Measurements from ENCODE around the gene NEDD4L. TPM values are rescaled to one million over a fixed set of nuclear protein-coding genes. Genes with fewer than 3 reads are reported as not detected.

Gene NEDD4L
- total and polyA plus RNA-seq, 12 donors: 17.8 to 110 (median 37.6) TPM

DNA sequence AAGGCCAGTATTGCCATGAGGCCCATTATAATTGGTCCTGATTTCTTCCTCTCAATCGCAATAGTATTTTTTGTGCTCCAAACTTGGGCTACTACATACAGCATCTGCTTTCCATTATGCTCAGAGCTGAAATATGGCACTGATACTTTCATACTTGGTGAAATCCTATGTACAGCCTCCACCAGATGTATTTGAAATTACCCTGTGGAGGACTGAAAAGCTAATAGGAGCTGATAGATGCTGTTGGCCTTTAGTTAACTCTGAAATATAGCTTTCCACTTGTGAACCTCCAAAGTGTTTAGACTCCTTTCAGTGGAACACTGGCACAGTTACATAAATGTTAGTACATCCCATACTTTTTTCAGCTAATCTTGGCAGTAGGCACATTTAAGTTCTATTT lies 205.7 kb downstream of the NEDD4L start:
- no peak for TF ChIP-seq POLR2A (IDR thresholded peaks at IDR 0.05)
- TF ChIP-seq, protein P1, sequence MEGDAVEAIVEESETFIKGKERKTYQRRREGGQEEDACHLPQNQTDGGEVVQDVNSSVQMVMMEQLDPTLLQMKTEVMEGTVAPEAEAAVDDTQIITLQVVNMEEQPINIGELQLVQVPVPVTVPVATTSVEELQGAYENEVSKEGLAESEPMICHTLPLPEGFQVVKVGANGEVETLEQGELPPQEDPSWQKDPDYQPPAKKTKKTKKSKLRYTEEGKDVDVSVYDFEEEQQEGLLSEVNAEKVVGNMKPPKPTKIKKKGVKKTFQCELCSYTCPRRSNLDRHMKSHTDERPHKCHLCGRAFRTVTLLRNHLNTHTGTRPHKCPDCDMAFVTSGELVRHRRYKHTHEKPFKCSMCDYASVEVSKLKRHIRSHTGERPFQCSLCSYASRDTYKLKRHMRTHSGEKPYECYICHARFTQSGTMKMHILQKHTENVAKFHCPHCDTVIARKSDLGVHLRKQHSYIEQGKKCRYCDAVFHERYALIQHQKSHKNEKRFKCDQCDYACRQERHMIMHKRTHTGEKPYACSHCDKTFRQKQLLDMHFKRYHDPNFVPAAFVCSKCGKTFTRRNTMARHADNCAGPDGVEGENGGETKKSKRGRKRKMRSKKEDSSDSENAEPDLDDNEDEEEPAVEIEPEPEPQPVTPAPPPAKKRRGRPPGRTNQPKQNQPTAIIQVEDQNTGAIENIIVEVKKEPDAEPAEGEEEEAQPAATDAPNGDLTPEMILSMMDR (IDR thresholded peaks at IDR 0.05): no peak
- WGBS, 4 donors: 87 to 93% (median 91%) methylated on average over 1 of the region's 1 CpG
- DNase-seq: no peak
- H3K27ac ChIP-seq: no peak overlapping the region
- H3K36me3 ChIP-seq (replicated peaks in 1 of 2): no peaks in the 10 kb centered on the region
- intact Hi-C loops (cut with DNase I): no loop called here
- peaks cover 0 to 11% of the 10 kb centered on the region in 2 donors for H3K4me1 ChIP-seq (replicated peaks in 1 of 2)
- no peak overlapping the region for H3K4me3 ChIP-seq
- no peaks in the 10 kb centered on the region for H3K9me3 ChIP-seq (replicated peaks in 1 of 3)
- H3K27me3 ChIP-seq: no peaks in the 10 kb centered on the region

GRCh38 chr18:58251416-58251815 lies 207.4 kb downstream of the NEDD4L start:
- intact Hi-C loops (cut with DNase I): no loop called here
- Histone ChIP-seq H3K36me3 (replicated peaks in 1 of 2) (no peaks in the 10 kb centered on the region), H3K4me3 (no peak overlapping the region), H3K27ac (no peak overlapping the region), H3K4me1 (replicated peaks in 1 of 2) (peaks cover 0 to 11% of the 10 kb centered on the region in 2 donors), H3K9me3 (replicated peaks in 1 of 3) (no peaks in the 10 kb centered on the region), H3K27me3 (no peaks in the 10 kb centered on the region)
- 87 to 96% (median 93%) methylated on average over 2 of the region's 2 CpGs for WGBS, 4 donors
- no peak for DNase-seq
- TF ChIP-seq, protein P1 (IDR thresholded peaks at IDR 0.05): no peak
- TF ChIP-seq POLR2A (IDR thresholded peaks at IDR 0.05): no peak

DNA sequence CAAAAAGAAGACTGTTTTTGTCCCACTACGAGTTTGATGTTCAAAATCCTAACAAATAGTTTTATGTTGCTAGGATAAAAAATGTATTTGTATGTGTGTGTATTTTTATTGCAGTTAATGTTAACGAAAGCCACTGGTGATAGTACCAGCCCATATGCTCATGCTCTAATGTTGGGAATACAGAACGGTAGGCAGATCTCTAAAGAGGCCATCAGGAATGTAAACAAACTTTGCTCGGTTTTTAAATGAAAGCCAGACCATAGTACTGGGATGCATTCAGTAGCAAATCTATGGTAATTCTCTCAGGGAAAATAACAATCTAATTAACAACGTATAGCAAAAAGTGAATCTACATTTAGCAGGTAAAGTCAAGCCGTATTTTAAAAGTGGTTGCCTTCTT lies 208.1 kb downstream of the NEDD4L start:
- Histone ChIP-seq H3K27ac (no peak overlapping the region), H3K36me3 (replicated peaks in 1 of 2) (no peaks in the 10 kb centered on the region), H3K27me3 (no peaks in the 10 kb centered on the region), H3K9me3 (replicated peaks in 1 of 3) (no peaks in the 10 kb centered on the region), H3K4me1 (replicated peaks in 1 of 2) (peaks cover 0 to 8% of the 10 kb centered on the region in 2 donors), H3K4me3 (no peak overlapping the region)
- WGBS, 4 donors: 86 to 94% (median 89%) methylated on average over 6 of the region's 6 CpGs
- DNase-seq: no peak
- intact Hi-C loops (cut with DNase I): no loop called here
- no peak for TF ChIP-seq POLR2A (IDR thresholded peaks at IDR 0.05)
- TF ChIP-seq, protein P1 (IDR thresholded peaks at IDR 0.05): no peak

DNA sequence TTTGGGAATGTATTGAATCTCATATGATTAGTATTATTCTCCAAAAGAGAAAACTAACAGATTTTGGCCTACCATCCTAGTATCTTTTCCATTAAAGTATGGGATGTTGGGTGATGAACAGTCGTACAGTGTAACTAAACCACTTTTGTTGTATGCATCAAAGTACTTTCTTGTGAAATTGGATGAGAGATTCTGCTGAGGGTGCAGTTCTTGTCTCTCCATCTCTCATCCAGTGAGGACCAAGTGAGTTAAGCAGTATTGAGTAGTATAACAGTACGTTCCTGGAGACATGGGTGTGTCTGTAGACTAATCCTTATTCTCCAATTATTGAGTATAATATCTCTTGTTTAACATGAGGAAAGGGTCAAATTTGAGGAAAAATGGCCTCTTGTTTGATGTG lies 209.3 kb downstream of the NEDD4L start:
- intact Hi-C loops (cut with DNase I): no loop called here
- no peak for DNase-seq
- Histone ChIP-seq H3K4me3 (no peak overlapping the region), H3K36me3 (replicated peaks in 1 of 2) (no peaks in the 10 kb centered on the region), H3K27me3 (no peaks in the 10 kb centered on the region), H3K27ac (no peak overlapping the region), H3K9me3 (replicated peaks in 1 of 3) (no peaks in the 10 kb centered on the region), H3K4me1 (replicated peaks in 1 of 2) (no peaks in the 10 kb centered on the region)
- TF ChIP-seq, protein P1 (IDR thresholded peaks at IDR 0.05): no peak
- TF ChIP-seq POLR2A (IDR thresholded peaks at IDR 0.05): no peak
- WGBS, 4 donors: 91 to 100% (median 96%) methylated on average over 2 of the region's 2 CpGs

Measured in adrenal gland (tissue), 12 donors.